Esophagus mucosa (tissue), 1 donor: ENCODE measurements around the gene PRDX2. TPM values are rescaled to one million over a fixed set of nuclear protein-coding genes. Genes with fewer than 3 reads are reported as not detected.
"Not testable (repeated sequence)": the region's sequence is repeated elsewhere in the genome, so short reads cannot be mapped to it uniquely, and the experiment has no call there.

Experiments used
- ATAC-seq: fragments of 200-7000 bp; cut with Tn5 transposase; one replicate; pipeline ENCODE4 v1.9.1; 2020
- total RNA-seq: library from RNA; stranded (reverse); gene quantifications from one replicate; pipeline ENCODE4 v1.2.4, GENCODE V29; 2023
- donor health status: DM: yes; HTN: yes; CAD: no.

The PRDX2 gene
- total RNA-seq, 1 donor from 2014 or later, result 304 TPM

DNA sequence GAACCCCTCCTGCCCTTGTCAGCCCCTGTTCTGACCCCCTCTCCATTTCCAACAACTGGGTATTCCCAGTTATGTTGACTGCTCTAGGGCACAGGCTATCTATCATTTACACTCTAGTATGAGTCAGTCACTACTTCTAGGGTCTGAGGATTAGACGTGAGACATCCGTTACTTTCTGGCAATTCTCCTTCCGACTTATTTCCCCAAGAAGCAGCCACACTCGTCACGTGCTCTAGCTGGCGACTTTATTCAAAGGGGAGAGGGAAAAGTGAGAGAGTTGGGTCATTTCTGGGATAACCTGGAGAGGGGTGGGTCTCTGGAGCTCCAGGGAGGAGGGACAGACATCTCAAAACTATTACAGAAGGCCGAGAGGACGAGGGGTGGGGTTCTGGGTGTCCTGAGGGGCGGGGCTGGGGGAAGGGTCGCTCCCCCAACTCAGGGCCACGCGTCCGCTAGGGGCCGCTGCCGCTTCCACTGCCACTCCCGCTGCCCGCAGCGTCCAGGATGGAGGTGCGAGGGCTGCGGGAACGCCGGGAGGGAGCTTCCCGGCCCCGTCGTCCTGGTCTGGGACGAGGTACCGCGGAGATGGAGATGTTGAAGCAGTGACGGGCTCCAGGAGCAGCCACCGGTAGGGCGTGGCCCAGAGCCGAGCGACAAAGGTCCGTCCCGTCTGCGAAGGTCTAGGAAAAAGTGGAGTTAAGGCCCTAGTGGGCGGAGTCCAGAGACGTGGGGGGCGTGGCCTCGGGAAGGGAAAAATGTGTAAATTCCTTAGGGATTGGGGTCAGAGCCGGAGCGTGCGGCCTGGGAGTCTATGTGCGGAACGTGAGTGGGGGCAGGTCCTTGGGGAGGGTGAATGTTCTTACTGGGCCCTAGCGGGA, 23.9 kb upstream of the PRDX2 start:
- no peak for ATAC-seq

DNA sequence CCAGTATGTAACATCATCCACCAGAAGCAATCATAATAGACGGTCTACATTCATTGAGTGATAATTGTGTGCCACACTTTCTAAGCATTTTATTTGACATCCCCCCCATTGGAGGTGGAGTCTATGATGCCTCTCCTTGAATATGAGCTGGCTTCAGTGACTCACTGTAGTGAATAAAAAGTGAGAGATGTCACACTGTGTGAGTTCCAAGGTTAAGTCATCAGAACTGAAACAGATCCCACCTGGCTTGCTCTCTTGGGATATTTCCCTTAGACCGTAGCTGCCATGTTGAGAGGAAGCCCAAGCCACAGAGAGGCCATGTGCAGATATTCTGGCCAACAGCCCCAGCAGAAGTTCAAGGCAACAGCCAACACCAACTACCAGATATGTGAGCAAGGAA, 20.2 kb upstream of the PRDX2 start:
- ATAC-seq, result no peak

DNA sequence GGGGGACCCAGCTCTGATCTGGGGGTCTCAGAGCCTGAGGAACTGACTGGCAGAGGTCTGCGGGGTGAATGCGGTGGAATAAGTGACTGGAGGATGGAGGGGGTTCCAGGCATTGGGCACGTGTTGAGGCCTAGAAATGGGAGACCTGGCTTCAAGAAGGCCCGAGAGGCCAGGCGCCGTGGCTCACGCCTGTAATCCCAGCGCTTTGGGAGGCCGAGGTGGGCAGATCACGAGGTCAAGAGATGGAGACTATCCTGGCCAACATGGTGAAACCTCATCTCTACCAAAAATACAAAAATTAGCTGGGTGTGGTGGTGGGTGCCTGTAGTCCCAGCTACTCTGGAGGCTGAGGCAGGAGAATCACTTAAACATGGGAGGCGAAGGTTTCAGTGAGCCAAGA, 16.2 kb upstream of the PRDX2 start:
- ATAC-seq, result peak; percentile 13

DNA sequence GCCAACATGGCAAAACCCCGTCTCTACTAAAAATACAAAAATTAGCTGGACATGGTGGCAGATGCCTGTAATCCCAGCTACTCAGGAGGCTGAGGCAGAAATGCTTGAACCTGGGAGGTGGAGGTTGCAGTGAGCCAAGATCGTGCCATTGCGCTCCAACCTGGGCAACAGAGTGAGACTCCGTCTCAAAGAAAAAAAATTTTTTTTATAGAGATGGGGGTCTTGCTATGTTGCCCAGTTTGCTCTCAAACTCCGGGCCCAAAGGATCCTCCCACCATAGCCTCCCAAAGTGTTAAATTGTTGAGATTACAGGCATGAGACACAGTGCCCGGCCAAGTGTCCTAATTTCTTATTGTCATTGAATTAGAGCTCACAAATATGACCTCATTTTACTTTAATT, 15.6 kb upstream of the PRDX2 start:
- not testable (repeated sequence) for ATAC-seq

DNA sequence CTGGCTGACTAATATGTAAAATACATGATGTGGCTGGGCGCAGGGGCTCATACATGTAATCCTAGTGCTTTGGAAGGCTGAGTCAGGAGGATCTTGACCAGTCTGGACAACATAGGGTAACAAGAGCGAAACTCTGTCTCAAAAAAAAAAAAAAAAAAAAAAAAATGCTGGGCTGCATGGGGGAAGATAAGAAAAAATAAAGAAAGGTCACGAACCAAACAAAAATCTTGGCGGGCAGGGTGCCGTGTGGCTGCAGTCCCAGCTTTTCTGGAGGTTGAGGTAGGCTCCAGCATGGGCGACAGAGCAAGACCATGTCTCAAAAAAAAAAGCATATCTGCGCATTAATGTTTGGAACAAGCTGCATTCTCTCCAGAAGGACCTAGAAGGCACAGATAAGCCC, 13.5 kb upstream of the PRDX2 start:
- no peak for ATAC-seq

DNA sequence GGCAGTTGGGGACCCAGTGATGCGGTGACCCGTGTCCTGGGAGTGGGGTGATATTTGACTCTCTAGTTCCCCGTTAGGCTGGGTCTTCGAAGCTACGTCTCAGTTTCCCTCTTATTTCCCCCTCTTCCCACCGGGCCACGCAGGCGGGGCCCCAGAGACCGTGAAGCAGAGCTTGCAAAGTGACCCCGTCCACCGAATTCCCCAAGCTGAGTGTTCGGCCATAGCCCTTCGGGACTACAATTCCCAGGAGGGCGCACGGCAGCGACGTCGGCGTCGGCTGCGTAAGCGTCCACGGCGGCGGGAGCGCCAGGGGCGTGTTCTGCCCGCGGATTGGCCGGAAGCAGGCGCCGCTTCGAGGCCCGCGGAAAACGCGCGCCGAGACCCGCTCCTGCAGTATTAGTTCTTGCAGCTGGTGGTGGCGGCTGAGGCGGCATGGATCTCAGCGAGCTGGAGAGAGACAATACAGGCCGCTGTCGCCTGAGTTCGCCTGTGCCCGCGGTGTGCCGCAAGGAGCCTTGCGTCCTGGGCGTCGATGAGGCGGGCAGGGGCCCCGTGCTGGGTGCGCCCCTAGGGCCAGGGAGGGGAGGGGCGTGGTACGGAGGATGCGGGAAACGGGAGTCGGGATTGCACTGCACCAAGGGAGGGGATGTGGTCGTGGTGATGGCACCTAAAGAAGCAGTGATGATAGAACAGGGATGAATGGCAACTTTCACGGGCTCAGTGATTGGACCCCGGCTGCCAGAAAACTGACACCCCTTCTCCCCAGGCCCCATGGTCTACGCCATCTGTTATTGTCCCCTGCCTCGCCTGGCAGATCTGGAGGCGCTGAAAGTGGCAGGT, 4.9 kb upstream of the PRDX2 start, which contains the start of gene RNASEH2A:
TSS of gene RNASEH2A (plus strand) at position 343 of the 840 bp plus-strand sequence. CDS start at position 433, 90 bp downstream.
- peak; percentile 78 for ATAC-seq

DNA sequence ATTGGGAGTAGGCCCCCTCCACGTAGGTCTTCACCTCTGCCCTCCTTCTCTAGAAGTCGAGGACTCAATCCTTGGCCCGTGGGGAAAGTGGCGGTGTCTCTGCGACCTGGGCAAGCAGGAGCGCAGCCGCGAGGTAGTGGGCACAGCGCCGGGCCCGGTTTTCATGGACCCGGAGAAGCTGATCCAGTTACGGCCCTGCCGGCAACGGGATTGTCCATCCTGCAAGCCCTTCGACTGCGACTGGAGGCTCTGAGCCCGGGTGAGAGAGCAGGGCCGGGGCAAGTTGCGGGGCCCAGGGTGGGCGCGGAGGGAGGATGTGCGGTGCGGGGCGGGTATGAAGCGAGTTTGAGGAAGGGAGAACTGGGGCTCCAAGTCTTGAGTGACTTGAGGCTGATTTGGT, 2.5 kb upstream of the PRDX2 start:
- ATAC-seq, result no peak

DNA sequence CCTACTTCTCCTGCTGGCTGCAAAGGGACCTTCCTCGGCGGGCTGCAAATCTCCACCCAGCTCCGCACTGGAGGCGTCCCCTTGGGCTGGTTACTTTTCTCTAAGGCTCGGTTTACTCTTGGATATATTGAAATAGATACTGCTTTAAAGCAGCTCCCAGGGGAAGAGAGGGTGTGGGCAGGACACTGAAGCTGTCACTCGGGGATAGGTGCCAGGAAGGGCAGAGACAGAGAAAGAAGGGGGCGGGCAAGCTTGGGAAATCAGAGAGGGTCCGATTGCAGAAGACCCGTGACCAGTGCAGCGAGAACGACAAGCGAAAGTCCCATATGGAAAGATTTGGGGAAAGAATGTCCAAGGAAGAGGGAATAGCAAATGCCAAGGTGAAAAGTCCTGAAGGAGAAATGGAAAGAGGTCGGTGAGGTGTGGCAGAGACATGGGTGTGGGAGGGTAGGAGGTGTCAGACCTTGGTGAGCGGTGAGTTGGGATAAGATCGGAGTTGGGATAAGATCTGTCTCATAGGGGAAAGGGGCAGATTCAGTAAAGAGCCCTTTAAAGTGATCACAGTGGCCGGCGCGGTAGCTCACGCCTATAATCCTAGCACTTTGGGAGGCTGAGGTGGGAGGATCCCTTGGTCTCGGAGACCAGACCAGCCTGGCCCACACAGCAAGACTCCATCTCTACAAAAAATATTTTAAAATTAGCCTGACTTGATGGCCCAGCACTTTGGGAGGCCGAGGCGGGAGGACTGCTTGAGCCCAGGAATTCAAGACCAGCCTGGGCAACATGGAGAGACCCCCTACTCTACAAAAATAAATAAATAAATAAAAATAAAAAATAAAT, 887 bp upstream of the PRDX2 start:
- no peak for ATAC-seq

DNA sequence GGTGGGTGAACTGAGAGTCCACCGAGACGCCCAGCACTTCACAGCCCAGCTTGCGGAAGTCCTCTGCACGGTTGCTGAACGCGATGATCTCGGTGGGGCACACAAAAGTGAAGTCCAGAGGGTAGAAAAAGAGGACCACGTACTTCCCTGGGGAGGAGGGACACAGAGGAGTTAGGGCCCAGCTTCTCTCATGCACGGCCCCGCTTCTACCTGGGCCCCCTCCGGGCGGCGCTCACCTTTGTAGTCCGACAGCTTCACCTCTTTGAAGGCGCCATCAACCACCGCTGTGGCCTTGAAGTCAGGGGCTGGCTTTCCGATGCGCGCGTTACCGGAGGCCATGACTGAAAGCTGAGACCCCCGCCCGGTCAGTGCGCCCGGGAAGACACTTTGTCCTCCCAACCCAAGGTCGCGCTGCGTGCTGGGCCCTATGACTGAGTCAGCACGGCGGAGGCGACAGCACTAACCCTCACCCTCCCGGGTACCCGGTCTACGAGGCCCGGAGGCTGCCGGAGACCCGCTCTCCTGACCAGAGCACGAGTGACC, 606 bp downstream of the PRDX2 start:
- ATAC-seq, result peak; percentile 10

DNA sequence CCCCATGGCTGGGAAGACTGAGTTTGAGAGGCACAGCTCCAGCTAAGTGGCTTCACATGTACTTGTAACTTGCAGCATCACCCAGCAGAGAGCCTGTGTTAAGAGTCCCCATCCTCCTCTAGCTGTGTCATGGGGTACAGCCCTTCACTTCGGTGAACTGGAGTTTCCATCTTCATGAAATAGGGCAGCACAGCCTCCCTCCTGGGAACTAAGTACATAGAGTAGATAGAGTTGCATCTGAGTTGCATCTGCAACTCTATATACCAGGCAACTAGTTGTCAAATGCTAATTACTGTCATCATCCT, 1.2 kb downstream of the PRDX2 start:
- ATAC-seq, result no peak

DNA sequence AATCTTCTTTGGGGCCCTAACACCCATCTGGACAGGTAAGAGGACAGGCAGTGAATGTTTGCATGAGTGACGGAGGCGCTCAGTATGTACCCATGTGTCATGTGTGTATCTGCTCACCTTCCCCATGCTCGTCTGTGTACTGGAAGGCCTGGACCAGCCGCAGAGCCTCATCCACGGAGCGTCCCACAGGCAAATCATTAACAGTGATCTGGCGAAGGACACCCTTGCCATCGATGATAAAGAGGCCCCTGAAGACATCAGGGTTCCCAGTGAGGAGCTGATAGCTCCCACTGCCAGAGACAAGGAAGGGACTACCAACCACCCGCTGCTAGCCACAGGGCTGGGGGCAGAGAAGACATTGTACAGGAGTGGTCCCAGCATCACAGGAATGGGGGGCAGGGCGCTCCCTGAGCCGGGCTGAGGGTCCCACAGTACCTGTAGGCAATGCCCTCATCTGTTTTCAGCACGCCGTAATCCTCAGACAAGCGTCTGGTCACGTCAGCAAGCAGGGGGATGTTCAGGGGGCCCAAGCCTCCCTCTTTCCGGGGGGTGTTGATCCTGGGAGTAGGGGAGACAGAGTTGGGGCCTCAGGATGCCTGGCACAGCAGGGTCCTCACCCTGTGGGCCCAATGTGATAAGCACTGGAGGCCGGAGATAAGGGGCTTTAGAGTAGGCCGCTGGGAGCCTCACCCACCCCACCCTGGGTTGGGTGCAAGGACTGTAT, 1.7 kb downstream of the PRDX2 start:
- no peak for ATAC-seq

DNA sequence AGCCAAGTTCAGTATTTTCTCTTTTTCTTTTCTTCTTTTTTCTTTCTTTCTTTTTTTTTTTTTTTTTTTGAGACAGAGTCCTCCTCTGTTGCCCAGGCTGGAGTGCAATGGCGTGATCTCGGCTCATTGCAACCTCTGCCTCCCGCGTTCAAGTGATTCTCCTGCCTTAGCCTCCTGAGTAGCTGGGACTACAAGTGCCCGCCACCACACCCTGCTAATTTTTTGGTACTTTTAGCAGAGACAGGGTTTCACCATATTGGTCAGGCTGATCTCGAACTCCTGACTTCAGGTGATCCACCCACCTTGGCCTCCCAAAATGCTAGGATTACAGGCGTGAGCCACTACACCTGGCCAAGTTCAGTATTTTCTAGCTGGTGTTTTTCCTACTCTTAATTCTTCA, 4.0 kb downstream of the PRDX2 start:
- not testable (repeated sequence) for ATAC-seq

DNA sequence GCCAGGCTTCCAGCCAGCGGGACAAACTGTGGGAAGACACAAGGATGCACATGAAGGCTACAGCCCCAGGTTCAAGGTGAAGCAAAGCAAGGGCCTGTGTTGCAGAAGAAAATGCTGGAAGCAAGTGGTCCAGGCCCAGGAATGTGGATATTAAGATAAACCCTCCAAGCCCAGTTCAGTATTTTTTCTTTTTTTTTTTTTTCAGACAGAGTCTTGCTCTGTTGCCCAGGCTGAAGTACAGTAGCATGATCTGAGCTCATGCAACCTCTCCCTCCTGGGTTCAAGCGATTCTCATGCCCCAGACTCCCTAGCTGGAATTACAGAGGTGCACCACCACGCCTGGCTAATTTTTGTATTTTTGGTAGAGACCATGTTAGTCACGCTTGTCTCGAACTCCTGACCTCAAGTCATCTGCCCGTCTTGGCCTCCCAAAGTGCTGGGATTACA, 4.4 kb downstream of the PRDX2 start:
- no peak for ATAC-seq

DNA sequence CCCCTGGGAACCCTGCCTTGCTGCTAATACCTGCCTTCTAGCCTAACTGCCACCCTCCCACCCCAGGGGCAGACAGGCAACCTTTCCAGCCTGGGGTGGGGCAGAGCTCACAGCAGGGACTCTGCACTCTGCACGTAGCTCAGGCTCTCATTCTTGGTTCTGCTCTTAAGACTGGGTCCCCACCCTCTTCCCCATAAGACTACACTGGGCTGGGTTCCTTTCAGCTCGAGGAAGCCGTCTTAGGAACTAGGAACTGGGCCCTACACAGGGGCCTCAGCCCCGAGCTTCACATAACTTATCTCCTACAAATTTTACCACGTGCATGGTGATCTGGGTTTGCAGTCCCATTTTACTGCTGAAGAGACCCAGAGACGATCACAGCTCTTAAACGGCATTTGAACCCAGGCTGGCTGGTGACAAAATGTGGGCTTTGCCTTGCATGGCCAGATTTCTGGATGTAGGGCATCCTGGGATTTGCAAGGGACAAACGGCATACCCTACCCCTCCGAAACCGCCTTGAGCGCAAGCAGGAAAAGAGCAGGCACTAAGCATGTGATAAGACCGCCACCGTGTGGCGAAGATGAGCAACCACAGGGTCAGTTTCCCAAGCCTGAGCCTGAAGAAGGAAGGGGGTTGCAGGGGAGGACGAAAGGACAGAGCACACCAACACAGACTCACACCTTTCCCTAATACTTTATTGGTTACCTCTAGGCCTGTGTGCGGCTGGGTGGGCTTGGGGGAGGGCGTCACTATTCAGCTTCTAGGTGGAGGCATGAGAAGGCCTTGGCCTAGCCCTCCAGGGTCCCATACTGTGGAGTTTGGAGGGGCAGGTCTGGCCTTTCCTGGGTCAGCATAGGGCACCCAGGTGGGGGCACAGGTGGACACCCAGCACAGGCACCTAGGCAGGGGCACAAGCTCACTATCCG, 5.2 kb downstream of the PRDX2 start:
- peak; percentile 22 for ATAC-seq

DNA sequence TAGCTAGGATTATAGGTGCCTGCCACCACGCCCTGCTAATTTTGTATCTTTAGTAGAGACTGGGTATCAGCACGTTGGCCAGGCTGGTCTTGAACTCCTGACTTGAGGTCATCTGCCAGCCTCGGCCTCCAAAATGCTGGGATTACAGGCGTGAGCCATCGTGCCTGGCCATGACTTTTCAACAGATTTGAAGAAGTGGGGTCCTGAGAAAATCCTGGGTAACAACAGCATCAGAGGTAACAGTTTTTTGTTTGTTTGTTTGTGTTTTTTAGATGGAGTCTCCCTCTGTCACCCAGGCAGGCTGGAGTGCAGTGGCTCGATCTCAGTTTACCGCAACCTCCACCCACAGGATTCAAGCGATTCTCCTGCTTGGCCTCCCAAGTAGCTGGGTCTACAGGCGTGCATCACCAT, 6.6 kb downstream of the PRDX2 start:
- no peak for ATAC-seq

DNA sequence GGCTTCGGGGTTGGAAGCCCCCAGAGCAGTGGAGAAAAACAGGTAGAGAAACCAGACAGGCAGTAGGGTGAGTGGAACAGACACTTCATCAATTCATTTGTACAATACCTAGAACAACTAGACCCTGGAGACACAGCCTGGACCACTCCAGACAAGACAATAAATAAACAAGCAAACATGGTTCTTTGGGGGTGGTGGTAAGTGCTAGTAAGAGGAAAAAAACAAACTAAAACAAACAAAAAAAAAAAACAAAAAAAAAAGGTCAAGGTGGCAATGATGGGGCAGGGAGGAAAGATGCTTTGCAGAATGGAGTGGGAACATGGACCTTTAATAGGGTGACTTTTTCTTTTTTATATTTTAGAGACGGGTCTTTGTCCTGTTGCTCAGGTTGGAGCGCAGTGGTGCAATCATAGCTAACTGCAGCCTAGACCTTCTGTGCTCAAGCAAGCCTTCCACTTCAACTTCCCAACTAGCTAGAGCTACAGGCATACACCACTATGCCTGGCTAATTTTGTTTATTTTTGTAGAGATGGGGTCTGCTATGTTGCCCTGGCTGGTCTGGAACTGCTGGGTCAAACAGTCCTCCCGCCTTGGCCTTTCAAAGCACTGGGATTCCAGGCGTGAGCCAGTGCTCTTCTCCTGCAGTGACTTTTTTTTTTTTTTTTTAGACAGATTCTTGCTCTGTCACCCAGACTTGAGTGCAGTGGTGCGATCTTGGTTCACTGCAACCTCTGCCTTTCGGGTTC, 7.2 kb downstream of the PRDX2 start:
- no peak for ATAC-seq

DNA sequence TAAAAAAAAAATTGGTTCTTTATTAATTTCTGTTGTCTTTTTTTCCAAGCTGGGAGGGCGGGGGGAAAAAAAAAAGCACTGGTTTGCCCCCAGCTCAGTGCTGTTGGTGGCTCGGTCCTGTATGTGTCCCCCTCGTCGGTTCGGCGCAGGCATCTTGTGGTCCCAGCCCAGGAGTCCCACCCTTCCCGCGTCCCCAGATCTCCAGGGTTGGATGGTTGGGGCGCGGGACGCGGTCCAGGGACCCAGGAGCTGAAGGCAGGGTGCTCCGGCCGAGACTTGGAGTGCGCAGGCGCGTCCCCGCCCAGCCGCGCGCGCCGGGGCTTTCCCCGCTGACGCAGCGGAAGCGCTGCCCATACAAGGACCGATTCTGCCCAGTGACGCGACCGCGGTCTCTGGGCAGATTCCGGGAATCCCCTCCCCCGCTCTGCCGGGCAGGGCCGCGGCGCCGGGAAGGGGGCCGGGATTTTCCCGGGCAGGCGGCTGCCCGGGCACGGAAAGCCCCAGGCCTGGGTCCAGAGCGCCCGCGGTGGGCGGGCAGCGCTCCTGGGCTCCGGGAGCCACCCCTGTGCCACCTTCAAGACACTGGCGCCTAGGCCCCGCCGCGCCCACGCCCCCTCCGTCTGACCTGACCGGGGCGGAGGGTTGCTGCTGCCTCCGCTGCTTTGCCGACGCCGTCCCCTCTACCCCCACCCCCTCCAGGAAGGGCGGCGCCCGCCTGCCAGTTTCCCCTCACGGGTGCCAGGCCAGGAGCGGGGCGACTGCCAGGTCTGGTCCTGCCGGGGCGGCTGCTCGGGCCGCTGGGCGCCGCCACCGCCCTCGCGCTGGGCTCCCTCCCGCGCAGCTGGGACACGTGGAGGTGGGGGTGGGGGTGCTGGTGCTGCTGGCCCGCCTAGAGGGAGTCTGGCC, 8.1 kb downstream of the PRDX2 start:
- ATAC-seq, result peak; percentile 45

DNA sequence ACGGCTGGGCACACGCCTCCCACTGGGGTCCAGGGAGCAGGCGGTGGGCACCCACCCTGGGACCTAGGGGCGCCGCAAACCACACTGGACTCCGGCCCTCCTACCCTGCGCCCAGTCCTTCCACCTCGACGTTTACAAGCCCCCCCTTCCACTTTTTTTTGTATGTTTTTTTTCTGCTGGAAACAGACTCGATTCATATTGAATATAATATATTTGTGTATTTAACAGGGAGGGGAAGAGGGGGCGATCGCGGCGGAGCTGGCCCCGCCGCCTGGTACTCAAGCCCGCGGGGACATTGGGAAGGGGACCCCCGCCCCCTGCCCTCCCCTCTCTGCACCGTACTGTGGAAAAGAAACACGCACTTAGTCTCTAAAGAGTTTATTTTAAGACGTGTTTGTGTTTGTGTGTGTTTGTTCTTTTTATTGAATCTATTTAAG, 8.7 kb downstream of the PRDX2 start:
- no peak for ATAC-seq
